Measurements from ENCODE around the gene TSPAN9.

DNA sequence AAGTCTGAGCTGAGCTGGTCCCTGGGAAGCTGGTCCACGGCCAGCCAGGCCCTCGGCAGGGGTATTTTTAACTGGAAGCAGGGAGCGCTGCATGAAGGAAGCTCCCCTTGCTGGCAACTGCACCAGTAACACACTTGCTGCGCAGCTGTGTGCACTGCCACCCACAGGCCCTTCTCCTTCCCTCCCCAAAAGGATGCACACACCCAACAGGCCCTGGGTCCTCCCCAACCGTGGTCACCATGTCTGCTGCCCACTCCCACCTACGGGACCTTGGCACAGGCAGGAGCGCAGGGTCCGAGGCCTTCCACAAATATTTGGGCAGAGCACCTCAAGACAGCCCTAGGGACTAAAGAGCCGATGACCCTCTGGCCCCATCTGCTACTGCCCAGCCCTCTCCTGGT is 256.8 kb downstream of the TSPAN9 start:
- TF ChIP-seq, protein P1, sequence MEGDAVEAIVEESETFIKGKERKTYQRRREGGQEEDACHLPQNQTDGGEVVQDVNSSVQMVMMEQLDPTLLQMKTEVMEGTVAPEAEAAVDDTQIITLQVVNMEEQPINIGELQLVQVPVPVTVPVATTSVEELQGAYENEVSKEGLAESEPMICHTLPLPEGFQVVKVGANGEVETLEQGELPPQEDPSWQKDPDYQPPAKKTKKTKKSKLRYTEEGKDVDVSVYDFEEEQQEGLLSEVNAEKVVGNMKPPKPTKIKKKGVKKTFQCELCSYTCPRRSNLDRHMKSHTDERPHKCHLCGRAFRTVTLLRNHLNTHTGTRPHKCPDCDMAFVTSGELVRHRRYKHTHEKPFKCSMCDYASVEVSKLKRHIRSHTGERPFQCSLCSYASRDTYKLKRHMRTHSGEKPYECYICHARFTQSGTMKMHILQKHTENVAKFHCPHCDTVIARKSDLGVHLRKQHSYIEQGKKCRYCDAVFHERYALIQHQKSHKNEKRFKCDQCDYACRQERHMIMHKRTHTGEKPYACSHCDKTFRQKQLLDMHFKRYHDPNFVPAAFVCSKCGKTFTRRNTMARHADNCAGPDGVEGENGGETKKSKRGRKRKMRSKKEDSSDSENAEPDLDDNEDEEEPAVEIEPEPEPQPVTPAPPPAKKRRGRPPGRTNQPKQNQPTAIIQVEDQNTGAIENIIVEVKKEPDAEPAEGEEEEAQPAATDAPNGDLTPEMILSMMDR (IDR thresholded peaks at IDR 0.05): no peak
- TF ChIP-seq POLR2A (IDR thresholded peaks at IDR 0.05): no peak
- TF ChIP-seq POLR2AphosphoS5 (IDR thresholded peaks at IDR 0.05): no peak
- TF ChIP-seq EP300 (IDR thresholded peaks at IDR 0.05): no peak

Data from suprapubic skin (tissue), 4 donors.